K562 (cell line): ENCODE measurements around the gene ERGIC3. TPM values are rescaled to one million over a fixed set of nuclear protein-coding genes. Genes with fewer than 3 reads are reported as not detected.

ENCODE experiments used
- ATAC-seq: fragments of 200-7000 bp; cut with Tn5 transposase; 3 replicates; pipeline ENCODE4 v1.9.1; 2020; ENCODE audit warnings: moderate library complexity
- BruUV-seq: library from RNA; stranded (reverse); fragments of 400-500 nt; replicated peaks from 2 replicates; lab custom pipeline; 2021; lab: Mats Ljungman, UMichigan
- CTCF ChIA-PET: fragments of 300-600 bp; formaldehyde crosslinking; extraction: SDS; loops from one replicate; lab custom pipeline; 2021; ENCODE audit warnings: low intra/inter-chr PET ratio; lab: Yijun Ruan, JAX
- POLR2A ChIA-PET: fragments of 300-600, 350-650 bp; sonication (Branson Sonifier 250); formaldehyde crosslinking; extraction: SDS; loops from one replicate; lab custom pipeline; 2021; ENCODE audit warnings: antibody characterized with exemption, inconsistent platforms; lab: Yijun Ruan, JAX
- DNase-seq, 4 experiments: peaks; one replicate each; pipeline versions ENCODE4 v3.0.0 to v3.0.0-alpha.2; 2011 to 2018; ENCODE audit warnings: low spot score in 3 of 4, mixed read lengths in 3 of 4; ENCODE audit errors: extremely low read depth in 1 of 4
- FAIRE-seq: peaks from 2 replicates; lab custom pipeline; 2011; peaks lifted over from hg19 to GRCh38; lab: Jason Lieb, UNC
- H2AFZ ChIP-seq: 2 replicates; pipeline ENCODE4 v1.6.0; 2011; ENCODE audit warnings: low read depth, low read length, control low read depth, inconsistent platforms
- H3K27ac ChIP-seq: fragments of 200-600 bp; 3 replicates; pipeline ENCODE4 v1.8.0; 2011; ENCODE audit warnings: low read depth, mild to moderate bottlenecking, control low read depth, inconsistent platforms, low read length, moderate library complexity, mixed read lengths; ENCODE audit errors: extremely low read depth
- H3K27me3 ChIP-seq, 2 experiments: fragments of 300-600 bp in 1 of 2; 2 replicates in 1 of 2; 3 replicates in 1 of 2; pipeline versions ENCODE4 v1.6.0 to v1.8.0; 2011; ENCODE audit warnings: inconsistent platforms in 2 of 2, low read length in 2 of 2, mild to moderate bottlenecking in 1 of 2, mixed read lengths in 1 of 2, moderate library complexity in 1 of 2; ENCODE audit not compliant: control insufficient read depth in 2 of 2, insufficient read depth in 2 of 2
- H3K36me3 ChIP-seq: fragments of 300-600 bp; 3 replicates; pipeline ENCODE4 v1.8.0; 2011; ENCODE audit warnings: mild to moderate bottlenecking, low read length, inconsistent platforms; ENCODE audit not compliant: control insufficient read depth, insufficient read depth
- H3K4me1 ChIP-seq, 2 experiments: fragments of 200-600 bp in 1 of 2; replicated peaks in 1 of 2; 2 replicates in 1 of 2; 3 replicates in 1 of 2; pipeline versions ENCODE4 v1.5.1 to v1.8.0; 2011; ENCODE audit warnings: inconsistent platforms in 2 of 2, low read length in 2 of 2, mild to moderate bottlenecking in 1 of 2, mixed read lengths in 1 of 2, moderate library complexity in 1 of 2; ENCODE audit not compliant: control insufficient read depth in 2 of 2, insufficient read depth in 2 of 2
- H3K4me2 ChIP-seq: 2 replicates; pipeline ENCODE4 v1.6.1; 2011; ENCODE audit warnings: low read length, control low read depth, inconsistent platforms, mixed read lengths; ENCODE audit not compliant: insufficient read depth
- H3K4me3 ChIP-seq: fragments of 200-600 bp; sonication (generic), shearing (Covaris generic); 2 replicates; pipeline ENCODE4 v1.5.1; 2016; ENCODE audit warnings: control low read depth, inconsistent platforms
- H3K79me2 ChIP-seq: fragments of 200-600 bp; 3 replicates; pipeline ENCODE4 v1.8.0; 2011; ENCODE audit warnings: low read length, inconsistent platforms; ENCODE audit not compliant: control insufficient read depth, insufficient read depth
- H3K9ac ChIP-seq, 2 experiments: 2 replicates each; pipeline versions ENCODE4 v1.6.0 to v1.6.1; 2011; ENCODE audit warnings: low read depth in 2 of 2, low read length in 2 of 2, control low read depth in 1 of 2, inconsistent platforms in 1 of 2, mild to moderate bottlenecking in 1 of 2, mixed read lengths in 1 of 2; ENCODE audit not compliant: insufficient read depth in 1 of 2
- H3K9me1 ChIP-seq: one replicate; pipeline ENCODE4 v1.6.0; 2011; ENCODE audit warnings: inconsistent platforms, mild to moderate bottlenecking, low read length, moderate library complexity; ENCODE audit not compliant: control insufficient read depth, insufficient read depth
- H3K9me3 ChIP-seq: replicated peaks from 2 replicates; pipeline ENCODE4 v1.5.1; 2011; ENCODE audit warnings: low read depth, low read length, inconsistent platforms; ENCODE audit not compliant: control insufficient read depth, insufficient read depth
- H4K20me1 ChIP-seq: replicated peaks from 2 replicates; pipeline ENCODE4 v1.6.1; 2011; ENCODE audit warnings: low read length, inconsistent platforms, mixed read lengths; ENCODE audit not compliant: control insufficient read depth, insufficient read depth
- ATF1 ChIP-seq, 2 experiments: fragments of 450-650 bp in 1 of 2; IDR thresholded peaks; 2 replicates each; pipeline ENCODE4 v1.6.1; 2016; ENCODE audit warnings: missing compliant biosample characterization in 1 of 2, missing genetic modification characterization in 1 of 2
- CCNT2 ChIP-seq: IDR thresholded peaks from 2 replicates; pipeline ENCODE4 v1.6.1; 2011; ENCODE audit warnings: borderline replicate concordance, low read depth, mild to moderate bottlenecking, moderate library complexity, mixed read lengths, low read length; ENCODE audit not compliant: insufficient read length; ENCODE audit errors: extremely low read depth
- GATAD2A ChIP-seq: fragments of 450-650 bp; IDR thresholded peaks from 2 replicates; pipeline ENCODE4 v1.6.1; 2017
- KLF6 ChIP-seq: fragments of 250-450 bp; sonication (Bioruptor Pico); IDR thresholded peaks from 2 replicates; pipeline ENCODE4 v1.4.0; 2020; ENCODE audit warnings: mild to moderate bottlenecking, moderate library complexity, borderline replicate concordance
- RNF2 ChIP-seq: sonication (generic); IDR thresholded peaks from 2 replicates; pipeline ENCODE4 v1.6.1; 2016
- SRSF7 ChIP-seq: fragments of 200-400 bp; formaldehyde crosslinking; optimal IDR thresholded peaks from 2 replicates; pipeline ENCODE3; 2017; ENCODE audit warnings: mild to moderate bottlenecking, low read depth, low read length
- ZNF551 ChIP-seq: fragments of 250-450 bp; sonication (Bioruptor Pico); IDR thresholded peaks from 2 replicates; pipeline ENCODE4 v1.5.0; 2021; ENCODE audit warnings: mild to moderate bottlenecking, moderate library complexity
- WGBS: fragments of 100-300 bp; shearing (Covaris generic); methylation state at CpG from one replicate; pipeline ENCODE4 v1.1.6; 2016; ENCODE audit warnings: low coverage, mixed read lengths; ENCODE audit not compliant: insufficient coverage; ENCODE audit errors: missing lambda C conversion rate; 5-methylcytosine and 5-hydroxymethylcytosine counted together
- in situ Hi-C: fragments of 300-500 bp; cut with MboI; formaldehyde crosslinking; loops from 4 replicates; pipeline ENCODE4 v1.15.0; 2018; ENCODE audit warnings: inconsistent platforms, mixed read lengths
- intact Hi-C: fragments of 100-400 bp; cut with micrococcal nuclease; formaldehyde crosslinking; loops from 2 replicates; pipeline ENCODE4 v1.14.2; 2022
- polyA plus RNA-seq, 8 experiments: library from polyadenylated mRNA; depleted of rRNA in 4 of 8; stranded (reverse) in 5 of 8; unstranded in 3 of 8; fragments of >200 nt; fragmentation: Nextera tagmentation in 2 of 8; fragmentation: Illumina TruSeq in 1 of 8; extraction: Ambion mirVana in 2 of 8; extraction: Trizol in 1 of 8; gene quantifications; 2 replicates each; pipeline versions ENCODE4 v1.2.1 to v1.2.3, GENCODE V29; 2011 to 2014; ENCODE audit warnings: inconsistent platforms in 1 of 8, missing spikeins in 1 of 8
- total RNA-seq, 7 experiments: library from RNA; depleted of rRNA in 6 of 7; stranded (reverse); fragments of >200 nt in 6 of 7; fragmentation: Illumina TruSeq in 2 of 7; extraction: Trizol in 2 of 7; gene quantifications; 2 replicates each; pipeline versions ENCODE4 v1.2.1 to v1.2.3, GENCODE V29; 2011 to 2021; ENCODE audit warnings: low replicate concordance in 1 of 7
- TF ChIP-seq, protein P1 (sequence below): fragments of 250-450 bp; sonication (Bioruptor Pico); IDR thresholded peaks from 2 replicates; pipeline ENCODE4 v1.4.0; 2020; ENCODE audit warnings: mild to moderate bottlenecking, moderate library complexity, borderline replicate concordance
- TF ChIP-seq, protein P2 (sequence below): fragments of 200-600 bp; sonication (generic); IDR thresholded peaks from one replicate; pipeline ENCODE4 v1.6.1; 2012; ENCODE audit warnings: mild to moderate bottlenecking, low read depth, low read length, inconsistent platforms

Gene ERGIC3
- total and polyA plus RNA-seq, 9 of the 15 experiments (the other 6 are each of a cell fraction or from before 2014, with no cell fraction given): 121 to 278 (median 184) TPM

DNA sequence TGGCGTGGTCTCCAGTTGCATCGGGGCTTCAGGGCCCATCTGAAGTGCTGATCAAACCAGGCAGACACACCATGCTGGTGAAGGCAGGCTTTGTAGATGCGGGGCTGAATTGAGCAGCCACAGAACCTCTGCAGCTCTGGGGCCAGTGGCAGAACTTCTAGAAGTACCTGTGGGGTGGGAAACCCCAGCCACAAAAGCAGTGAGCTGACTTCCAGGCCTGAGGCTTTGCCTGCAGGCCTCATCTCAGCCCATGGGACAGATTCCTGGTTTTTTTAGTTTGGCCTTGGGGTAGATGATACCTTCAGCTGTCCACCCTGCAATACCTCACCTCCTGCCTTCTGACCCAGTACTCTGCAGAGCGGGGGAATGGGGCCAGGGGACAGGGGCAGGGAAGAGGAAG lies 26.5 kb upstream of the ERGIC3 start:
- Histone ChIP-seq H3K4me2 (no peak overlapping the region), H3K27ac (no peak overlapping the region), H3K9me1 (no peaks in the 10 kb centered on the region), H3K79me2 (no peaks in the 10 kb centered on the region), H3K9me3 (no peaks in the 10 kb centered on the region), H4K20me1 (peaks cover 3% of the 10 kb centered on the region; the same call in 1 of the 2 replicates), H3K36me3 (peaks cover 22% of the 10 kb centered on the region; the same call in 2 of the 3 replicates), H3K4me1 (peaks cover 11 to 18% of the 10 kb centered on the region in 2 experiments; a peak in 4 of 5 replicates), H3K9ac (peak overlapping the region in 1 of 2 experiments; percentile 72; a peak in 2 of 4 replicates), H3K4me3 (no peak overlapping the region), H3K27me3 (no peaks in the 10 kb centered on the region), H2AFZ (no peak overlapping the region)
- intact Hi-C loops: no loop called here
- FAIRE-seq (no peak), ATAC-seq (no peak), DNase-seq (no peak)
- WGBS: 87% methylated on average over 4 of the region's 4 CpGs
- ChIA-PET POLR2A (interaction anchor here (0.6 to 1.3 kb wide), 2 partner anchors 17 to 19 kb away, joined by 3 to 4 read pairs; no protein-coding TSS in a partner anchor), CTCF (no interaction called here)
- in situ Hi-C loops: no loop called here
- no TSS peak for BruUV-seq
- TF ChIP-seq ATF1 (CRISPR knock-in tag; IDR thresholded peaks at IDR 0.05) (no peak), ATF1 (tag; IDR thresholded peaks at IDR 0.05) (no peak), CCNT2 (no peak), ZNF551 (CRISPR knock-in tag) (no peak), RNF2 (no peak), KLF6 (CRISPR knock-in tag) (no peak), GATAD2A (no peak), SRSF7 (no peak)
- TF ChIP-seq, protein P1, sequence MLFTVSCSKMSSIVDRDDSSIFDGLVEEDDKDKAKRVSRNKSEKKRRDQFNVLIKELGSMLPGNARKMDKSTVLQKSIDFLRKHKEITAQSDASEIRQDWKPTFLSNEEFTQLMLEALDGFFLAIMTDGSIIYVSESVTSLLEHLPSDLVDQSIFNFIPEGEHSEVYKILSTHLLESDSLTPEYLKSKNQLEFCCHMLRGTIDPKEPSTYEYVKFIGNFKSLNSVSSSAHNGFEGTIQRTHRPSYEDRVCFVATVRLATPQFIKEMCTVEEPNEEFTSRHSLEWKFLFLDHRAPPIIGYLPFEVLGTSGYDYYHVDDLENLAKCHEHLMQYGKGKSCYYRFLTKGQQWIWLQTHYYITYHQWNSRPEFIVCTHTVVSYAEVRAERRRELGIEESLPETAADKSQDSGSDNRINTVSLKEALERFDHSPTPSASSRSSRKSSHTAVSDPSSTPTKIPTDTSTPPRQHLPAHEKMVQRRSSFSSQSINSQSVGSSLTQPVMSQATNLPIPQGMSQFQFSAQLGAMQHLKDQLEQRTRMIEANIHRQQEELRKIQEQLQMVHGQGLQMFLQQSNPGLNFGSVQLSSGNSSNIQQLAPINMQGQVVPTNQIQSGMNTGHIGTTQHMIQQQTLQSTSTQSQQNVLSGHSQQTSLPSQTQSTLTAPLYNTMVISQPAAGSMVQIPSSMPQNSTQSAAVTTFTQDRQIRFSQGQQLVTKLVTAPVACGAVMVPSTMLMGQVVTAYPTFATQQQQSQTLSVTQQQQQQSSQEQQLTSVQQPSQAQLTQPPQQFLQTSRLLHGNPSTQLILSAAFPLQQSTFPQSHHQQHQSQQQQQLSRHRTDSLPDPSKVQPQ (CRISPR knock-in tag): no peak
- TF ChIP-seq, protein P2, sequence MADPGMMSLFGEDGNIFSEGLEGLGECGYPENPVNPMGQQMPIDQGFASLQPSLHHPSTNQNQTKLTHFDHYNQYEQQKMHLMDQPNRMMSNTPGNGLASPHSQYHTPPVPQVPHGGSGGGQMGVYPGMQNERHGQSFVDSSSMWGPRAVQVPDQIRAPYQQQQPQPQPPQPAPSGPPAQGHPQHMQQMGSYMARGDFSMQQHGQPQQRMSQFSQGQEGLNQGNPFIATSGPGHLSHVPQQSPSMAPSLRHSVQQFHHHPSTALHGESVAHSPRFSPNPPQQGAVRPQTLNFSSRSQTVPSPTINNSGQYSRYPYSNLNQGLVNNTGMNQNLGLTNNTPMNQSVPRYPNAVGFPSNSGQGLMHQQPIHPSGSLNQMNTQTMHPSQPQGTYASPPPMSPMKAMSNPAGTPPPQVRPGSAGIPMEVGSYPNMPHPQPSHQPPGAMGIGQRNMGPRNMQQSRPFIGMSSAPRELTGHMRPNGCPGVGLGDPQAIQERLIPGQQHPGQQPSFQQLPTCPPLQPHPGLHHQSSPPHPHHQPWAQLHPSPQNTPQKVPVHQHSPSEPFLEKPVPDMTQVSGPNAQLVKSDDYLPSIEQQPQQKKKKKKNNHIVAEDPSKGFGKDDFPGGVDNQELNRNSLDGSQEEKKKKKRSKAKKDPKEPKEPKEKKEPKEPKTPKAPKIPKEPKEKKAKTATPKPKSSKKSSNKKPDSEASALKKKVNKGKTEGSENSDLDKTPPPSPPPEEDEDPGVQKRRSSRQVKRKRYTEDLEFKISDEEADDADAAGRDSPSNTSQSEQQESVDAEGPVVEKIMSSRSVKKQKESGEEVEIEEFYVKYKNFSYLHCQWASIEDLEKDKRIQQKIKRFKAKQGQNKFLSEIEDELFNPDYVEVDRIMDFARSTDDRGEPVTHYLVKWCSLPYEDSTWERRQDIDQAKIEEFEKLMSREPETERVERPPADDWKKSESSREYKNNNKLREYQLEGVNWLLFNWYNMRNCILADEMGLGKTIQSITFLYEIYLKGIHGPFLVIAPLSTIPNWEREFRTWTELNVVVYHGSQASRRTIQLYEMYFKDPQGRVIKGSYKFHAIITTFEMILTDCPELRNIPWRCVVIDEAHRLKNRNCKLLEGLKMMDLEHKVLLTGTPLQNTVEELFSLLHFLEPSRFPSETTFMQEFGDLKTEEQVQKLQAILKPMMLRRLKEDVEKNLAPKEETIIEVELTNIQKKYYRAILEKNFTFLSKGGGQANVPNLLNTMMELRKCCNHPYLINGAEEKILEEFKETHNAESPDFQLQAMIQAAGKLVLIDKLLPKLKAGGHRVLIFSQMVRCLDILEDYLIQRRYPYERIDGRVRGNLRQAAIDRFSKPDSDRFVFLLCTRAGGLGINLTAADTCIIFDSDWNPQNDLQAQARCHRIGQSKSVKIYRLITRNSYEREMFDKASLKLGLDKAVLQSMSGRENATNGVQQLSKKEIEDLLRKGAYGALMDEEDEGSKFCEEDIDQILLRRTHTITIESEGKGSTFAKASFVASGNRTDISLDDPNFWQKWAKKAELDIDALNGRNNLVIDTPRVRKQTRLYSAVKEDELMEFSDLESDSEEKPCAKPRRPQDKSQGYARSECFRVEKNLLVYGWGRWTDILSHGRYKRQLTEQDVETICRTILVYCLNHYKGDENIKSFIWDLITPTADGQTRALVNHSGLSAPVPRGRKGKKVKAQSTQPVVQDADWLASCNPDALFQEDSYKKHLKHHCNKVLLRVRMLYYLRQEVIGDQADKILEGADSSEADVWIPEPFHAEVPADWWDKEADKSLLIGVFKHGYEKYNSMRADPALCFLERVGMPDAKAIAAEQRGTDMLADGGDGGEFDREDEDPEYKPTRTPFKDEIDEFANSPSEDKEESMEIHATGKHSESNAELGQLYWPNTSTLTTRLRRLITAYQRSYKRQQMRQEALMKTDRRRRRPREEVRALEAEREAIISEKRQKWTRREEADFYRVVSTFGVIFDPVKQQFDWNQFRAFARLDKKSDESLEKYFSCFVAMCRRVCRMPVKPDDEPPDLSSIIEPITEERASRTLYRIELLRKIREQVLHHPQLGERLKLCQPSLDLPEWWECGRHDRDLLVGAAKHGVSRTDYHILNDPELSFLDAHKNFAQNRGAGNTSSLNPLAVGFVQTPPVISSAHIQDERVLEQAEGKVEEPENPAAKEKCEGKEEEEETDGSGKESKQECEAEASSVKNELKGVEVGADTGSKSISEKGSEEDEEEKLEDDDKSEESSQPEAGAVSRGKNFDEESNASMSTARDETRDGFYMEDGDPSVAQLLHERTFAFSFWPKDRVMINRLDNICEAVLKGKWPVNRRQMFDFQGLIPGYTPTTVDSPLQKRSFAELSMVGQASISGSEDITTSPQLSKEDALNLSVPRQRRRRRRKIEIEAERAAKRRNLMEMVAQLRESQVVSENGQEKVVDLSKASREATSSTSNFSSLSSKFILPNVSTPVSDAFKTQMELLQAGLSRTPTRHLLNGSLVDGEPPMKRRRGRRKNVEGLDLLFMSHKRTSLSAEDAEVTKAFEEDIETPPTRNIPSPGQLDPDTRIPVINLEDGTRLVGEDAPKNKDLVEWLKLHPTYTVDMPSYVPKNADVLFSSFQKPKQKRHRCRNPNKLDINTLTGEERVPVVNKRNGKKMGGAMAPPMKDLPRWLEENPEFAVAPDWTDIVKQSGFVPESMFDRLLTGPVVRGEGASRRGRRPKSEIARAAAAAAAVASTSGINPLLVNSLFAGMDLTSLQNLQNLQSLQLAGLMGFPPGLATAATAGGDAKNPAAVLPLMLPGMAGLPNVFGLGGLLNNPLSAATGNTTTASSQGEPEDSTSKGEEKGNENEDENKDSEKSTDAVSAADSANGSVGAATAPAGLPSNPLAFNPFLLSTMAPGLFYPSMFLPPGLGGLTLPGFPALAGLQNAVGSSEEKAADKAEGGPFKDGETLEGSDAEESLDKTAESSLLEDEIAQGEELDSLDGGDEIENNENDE: no peak
